Right atrium auricular region (tissue), 2 donors: ENCODE results near the gene SLC48A1. TPM values are rescaled to one million over a fixed set of nuclear protein-coding genes. Genes with fewer than 3 reads are reported as not detected.
A peak's percentile ranks its signal among the peaks of the same experiment; 100 is the strongest.

Source experiments
- DNase-seq: peaks from one replicate; pipeline ENCODE4 v3.0.0-alpha.2; 2019; ENCODE audit warnings: low spot score
- H3K27ac ChIP-seq, 2 donors: fragments of 200-600 bp; sonication (generic); 1 replicate in 1 of 2; 2 replicates in 1 of 2; pipeline ENCODE4 v1.5.1; 2016 to 2019
- H3K27me3 ChIP-seq, 2 donors: fragments of 200-600 bp; sonication (generic); one replicate each; pipeline versions ENCODE4 v1.5.1 to v1.6.0; 2017 to 2019
- H3K36me3 ChIP-seq: fragments of 200-600 bp; sonication (generic); one replicate; pipeline ENCODE4 v1.5.1; 2016
- H3K4me1 ChIP-seq, 2 donors: fragments of 200-600 bp; sonication (generic); one replicate each; pipeline versions ENCODE4 v1.5.1 to v1.6.0; 2017 to 2019
- H3K4me3 ChIP-seq, 2 donors: fragments of 200-600 bp; sonication (generic); 1 replicate in 1 of 2; 2 replicates in 1 of 2; pipeline ENCODE4 v1.5.1; 2017 to 2019; ENCODE audit warnings: mild to moderate bottlenecking in 1 of 2, moderate library complexity in 1 of 2
- H3K9me3 ChIP-seq, 2 donors: fragments of 200-600 bp; sonication (generic); one replicate each; pipeline ENCODE4 v1.5.1; 2019
- total RNA-seq, 2 donors: library from RNA; depleted of rRNA; stranded (reverse); fragments of >200 nt; gene quantifications; one replicate each; pipeline ENCODE4 v1.1.0, GENCODE V29; 2016
- TF ChIP-seq, protein P1 (sequence below), 2 donors: fragments of 200-600 bp; sonication (generic); IDR thresholded peaks; one replicate each; pipeline ENCODE4 v1.5.1; 2019; ENCODE audit warnings: antibody characterized with exemption in 2 of 2

Gene SLC48A1
- total RNA-seq, 2 donors from 2014 or later: 48.9 to 52.0 TPM

DNA sequence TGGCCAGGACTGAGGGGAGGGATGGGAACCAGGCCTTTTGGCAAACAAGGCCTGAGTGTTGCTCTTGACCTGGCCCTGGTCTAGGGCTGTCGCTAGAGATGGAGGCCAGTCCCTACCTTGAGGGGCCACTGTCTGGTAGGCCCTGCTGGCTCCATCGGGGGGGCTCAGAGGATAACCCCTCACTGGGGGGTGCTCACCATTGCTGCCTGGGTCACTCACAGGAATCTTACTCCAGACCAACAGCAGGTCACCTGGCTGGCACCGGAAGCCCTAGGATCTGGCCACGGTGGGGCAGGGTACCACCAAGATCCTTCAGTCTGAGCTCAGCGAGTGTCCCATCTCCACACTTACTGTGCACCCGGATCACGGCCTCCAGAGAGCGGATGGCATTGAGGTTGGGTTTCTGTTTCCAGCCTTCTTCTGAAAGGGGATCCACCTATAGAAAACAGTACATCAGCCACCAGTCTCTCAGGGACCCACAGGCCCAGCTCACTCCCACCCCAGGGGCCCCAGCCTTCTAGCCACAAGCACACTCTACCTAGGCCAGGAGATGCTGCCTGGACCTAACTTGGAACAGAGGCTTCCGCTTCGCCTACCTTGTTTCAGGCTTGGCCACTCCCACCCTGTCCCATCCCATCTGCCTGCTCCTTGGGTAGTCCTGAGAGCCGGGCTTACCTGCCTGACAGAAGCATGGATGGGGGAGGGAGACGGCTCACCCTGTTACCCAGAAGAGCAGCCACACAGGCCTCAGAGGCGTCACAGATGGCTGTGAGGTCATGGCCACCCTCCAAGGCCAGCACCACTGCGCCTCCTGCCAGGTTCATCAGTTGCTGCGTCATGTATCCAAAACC lies 12.2 kb downstream of the SLC48A1 start:
- Histone ChIP-seq H3K27me3 (no peaks in the 10 kb centered on the region), H3K36me3 (peaks cover 76% of the 10 kb centered on the region), H3K27ac (no peak overlapping the region), H3K9me3 (no peaks in the 10 kb centered on the region), H3K4me3 (no peak overlapping the region), H3K4me1 (peaks cover 0 to 9% of the 10 kb centered on the region in 2 donors)
- TF ChIP-seq, protein P1, sequence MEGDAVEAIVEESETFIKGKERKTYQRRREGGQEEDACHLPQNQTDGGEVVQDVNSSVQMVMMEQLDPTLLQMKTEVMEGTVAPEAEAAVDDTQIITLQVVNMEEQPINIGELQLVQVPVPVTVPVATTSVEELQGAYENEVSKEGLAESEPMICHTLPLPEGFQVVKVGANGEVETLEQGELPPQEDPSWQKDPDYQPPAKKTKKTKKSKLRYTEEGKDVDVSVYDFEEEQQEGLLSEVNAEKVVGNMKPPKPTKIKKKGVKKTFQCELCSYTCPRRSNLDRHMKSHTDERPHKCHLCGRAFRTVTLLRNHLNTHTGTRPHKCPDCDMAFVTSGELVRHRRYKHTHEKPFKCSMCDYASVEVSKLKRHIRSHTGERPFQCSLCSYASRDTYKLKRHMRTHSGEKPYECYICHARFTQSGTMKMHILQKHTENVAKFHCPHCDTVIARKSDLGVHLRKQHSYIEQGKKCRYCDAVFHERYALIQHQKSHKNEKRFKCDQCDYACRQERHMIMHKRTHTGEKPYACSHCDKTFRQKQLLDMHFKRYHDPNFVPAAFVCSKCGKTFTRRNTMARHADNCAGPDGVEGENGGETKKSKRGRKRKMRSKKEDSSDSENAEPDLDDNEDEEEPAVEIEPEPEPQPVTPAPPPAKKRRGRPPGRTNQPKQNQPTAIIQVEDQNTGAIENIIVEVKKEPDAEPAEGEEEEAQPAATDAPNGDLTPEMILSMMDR (IDR thresholded peaks at IDR 0.05): no peak
- DNase-seq: no peak

- Histone ChIP-seq H3K27me3 (no peaks in the 10 kb centered on the region), H3K9me3 (no peaks in the 10 kb centered on the region), H3K4me1 (peaks cover 0 to 9% of the 10 kb centered on the region in 2 donors), H3K4me3 (no peak overlapping the region), H3K36me3 (peaks cover 84% of the 10 kb centered on the region), H3K27ac (peak overlapping the region; percentile 6 to 12)
- TF ChIP-seq, protein P1 (IDR thresholded peaks at IDR 0.05): no peak
- no peak for DNase-seq
Observed at GRCh38 chr12:47785887-47786661, 13.0 kb downstream of the SLC48A1 start.

DNA sequence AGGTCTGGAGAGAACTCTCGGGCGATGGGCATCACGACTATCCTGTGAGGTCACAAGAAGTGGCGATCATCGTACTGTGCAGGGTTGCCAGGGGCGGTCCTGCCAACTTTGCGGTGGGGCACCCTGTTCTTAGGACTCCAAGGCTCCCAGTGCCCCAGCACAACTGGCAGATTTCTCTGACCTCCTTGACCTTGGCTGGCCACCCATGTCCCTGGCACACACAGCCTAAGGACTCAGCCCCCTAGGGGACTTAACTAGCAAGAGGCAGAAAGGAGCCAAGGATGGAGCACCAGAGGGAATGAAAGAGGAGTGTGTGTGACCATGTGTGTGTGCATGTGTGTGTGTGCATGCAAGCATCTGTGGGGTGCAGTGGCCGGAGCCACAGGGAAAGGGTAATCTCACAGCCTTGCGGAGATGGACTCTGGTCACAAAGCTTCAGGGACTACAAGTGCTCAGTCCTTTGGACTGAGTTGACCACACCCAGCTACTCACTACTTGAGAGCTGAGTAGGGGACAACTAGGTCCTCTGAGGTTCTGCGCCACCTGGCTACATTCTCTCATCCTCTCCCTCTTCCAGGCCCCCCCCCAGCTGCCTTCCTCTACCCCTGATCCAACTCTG lies 13.7 kb downstream of the SLC48A1 start:
- H3K4me1 ChIP-seq: peaks cover 0 to 9% of the 10 kb centered on the region in 2 donors
- DNase-seq: no peak
- no peaks in the 10 kb centered on the region for H3K27me3 ChIP-seq
- peaks cover 91% of the 10 kb centered on the region for H3K36me3 ChIP-seq
- no peak overlapping the region for H3K4me3 ChIP-seq
- no peaks in the 10 kb centered on the region for H3K9me3 ChIP-seq
- H3K27ac ChIP-seq: peak overlapping the region in 1 of 2 donors; percentile 6
- TF ChIP-seq, protein P1 (IDR thresholded peaks at IDR 0.05): no peak

DNA sequence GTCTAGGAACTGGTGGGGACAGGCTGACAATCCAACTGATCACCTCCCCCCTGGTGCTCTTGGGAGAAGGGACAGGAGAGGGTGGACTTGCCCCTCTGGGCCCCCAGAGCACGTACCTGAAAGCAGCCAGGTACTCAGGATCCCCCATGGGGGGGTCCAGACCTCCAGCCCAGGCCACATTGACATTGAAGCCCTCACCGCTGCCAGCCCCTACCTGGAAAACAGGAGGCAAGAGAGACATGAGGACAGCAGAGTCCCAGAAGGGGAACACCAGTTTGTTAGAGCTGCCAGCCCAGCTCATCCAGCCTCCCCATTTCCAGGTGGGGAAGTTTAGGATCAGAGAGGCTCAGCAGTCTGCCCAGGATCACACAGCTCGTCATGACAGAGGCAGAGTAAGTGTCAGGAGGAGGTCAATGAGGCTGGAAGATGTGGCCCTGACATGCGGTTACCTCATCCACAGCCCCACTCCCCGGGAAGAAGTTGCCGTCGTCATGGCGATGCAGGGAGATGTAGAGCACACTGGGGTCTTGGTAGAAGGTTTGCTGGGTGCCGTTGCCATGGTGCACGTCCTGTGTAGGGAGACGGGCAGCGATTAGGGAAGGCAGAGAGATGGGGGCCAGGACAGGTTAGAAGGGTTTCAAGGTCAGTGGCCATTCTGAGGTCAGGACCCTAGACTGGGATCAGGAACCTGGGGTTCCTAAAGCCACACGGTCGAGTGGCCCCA lies 14.7 kb downstream of the SLC48A1 start:
- no peak overlapping the region for H3K27ac ChIP-seq
- TF ChIP-seq, protein P1 (IDR thresholded peaks at IDR 0.05): no peak

DNA sequence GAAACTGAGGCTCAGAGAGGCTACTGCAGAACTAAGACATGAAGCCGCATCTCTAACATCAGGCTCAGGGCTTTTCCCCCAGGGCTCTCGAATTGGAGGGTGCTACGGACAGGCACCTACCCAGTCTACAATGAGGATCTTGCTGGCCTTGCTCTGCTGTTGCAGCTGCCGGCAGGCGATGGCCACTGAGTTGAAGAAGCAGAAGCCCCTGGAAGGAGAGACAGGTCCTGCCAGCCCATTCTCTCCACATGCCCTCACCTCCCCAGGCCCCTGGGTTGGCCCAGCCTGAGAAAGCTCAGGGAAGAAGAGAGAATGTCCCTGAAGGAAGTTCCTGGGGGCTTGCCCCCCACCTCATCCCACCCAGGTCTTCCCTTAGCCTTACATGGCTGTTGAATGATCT lies 16.1 kb downstream of the SLC48A1 start:
- no peak for DNase-seq
- no peak overlapping the region for H3K4me3 ChIP-seq
- no peak overlapping the region for H3K27ac ChIP-seq
- H3K4me1 ChIP-seq: peaks cover 0 to 9% of the 10 kb centered on the region in 2 donors
- H3K36me3 ChIP-seq: peaks cover 100% of the 10 kb centered on the region
- no peaks in the 10 kb centered on the region for H3K27me3 ChIP-seq
- TF ChIP-seq, protein P1 (IDR thresholded peaks at IDR 0.05): no peak
- H3K9me3 ChIP-seq: no peaks in the 10 kb centered on the region

More for the DNA sequence above, 14.7 kb downstream of the SLC48A1 start:
- no peak for DNase-seq
- Histone ChIP-seq H3K4me1 (peaks cover 0 to 9% of the 10 kb centered on the region in 2 donors), H3K4me3 (no peak overlapping the region), H3K9me3 (no peaks in the 10 kb centered on the region), H3K36me3 (peaks cover 100% of the 10 kb centered on the region), H3K27me3 (no peaks in the 10 kb centered on the region)
